B cell (primary cell): ENCODE data around the gene PLEKHG3. TPM values are rescaled to one million over a fixed set of nuclear protein-coding genes. Genes with fewer than 3 reads are reported as not detected.

Experiments
- ATAC-seq: fragments of 200-7000 bp; cut with Tn5 transposase; one replicate; pipeline ENCODE4 v1.10.0; 2021; ENCODE audit warnings: low read depth, mild to moderate bottlenecking, moderate number of reproducible peaks, moderate library complexity
- CTCF ChIA-PET: fragments of 350-600 bp; sonication (Branson Sonifier 250); formaldehyde crosslinking; loops from one replicate; lab custom pipeline; 2021; ENCODE audit warnings: antibody characterized with exemption, inconsistent platforms; lab: Charles Lee
- POLR2A ChIA-PET: fragments of 350-600 bp; sonication (Branson Sonifier 250); formaldehyde crosslinking; loops from one replicate; lab custom pipeline; 2021; ENCODE audit warnings: antibody characterized with exemption; lab: Charles Lee
- DNase-seq: peaks from one replicate; pipeline ENCODE4 v3.0.0; 2013
- H2AFZ ChIP-seq: 2 replicates; pipeline ENCODE4 v1.6.1; 2012; ENCODE audit warnings: mild to moderate bottlenecking, low read depth, low read length; ENCODE audit not compliant: insufficient read depth, poor library complexity, severe bottlenecking
- H3K27ac ChIP-seq, 2 donors: 1 replicate in 1 of 2; 2 replicates in 1 of 2; pipeline ENCODE4 v1.5.1; 2012 to 2013; ENCODE audit warnings: low read length in 2 of 2, mild to moderate bottlenecking in 2 of 2, moderate library complexity in 1 of 2
- H3K27me3 ChIP-seq, 4 experiments: fragments of 200-600 bp in 1 of 4; sonication (generic) in 1 of 4; replicated peaks in 1 of 4; 1 replicate in 2 of 4; 2 replicates in 2 of 4; pipeline versions ENCODE4 v1.6.1 to v1.7.0; 2013 to 2016; ENCODE audit warnings: low read length in 3 of 4, mild to moderate bottlenecking in 2 of 4, mixed read lengths in 1 of 4, moderate library complexity in 1 of 4; ENCODE audit not compliant: insufficient read depth in 4 of 4, control insufficient read depth in 3 of 4; ENCODE audit errors: control extremely low read depth in 1 of 4
- H3K36me3 ChIP-seq, 2 experiments: replicated peaks in 1 of 2; 1 replicate in 1 of 2; 2 replicates in 1 of 2; pipeline versions ENCODE4 v1.6.1 to v1.7.1; 2013; ENCODE audit warnings: low read length in 1 of 2; ENCODE audit not compliant: insufficient read depth in 2 of 2, control insufficient read depth in 1 of 2; ENCODE audit errors: control extremely low read depth in 1 of 2, extremely low read depth in 1 of 2
- H3K4me1 ChIP-seq, 2 donors: fragments of 200-600 bp in 1 of 2; sonication (generic) in 1 of 2; 1 replicate in 1 of 2; 2 replicates in 1 of 2; pipeline versions ENCODE4 v1.5.1 to v1.6.1; 2013 to 2017; ENCODE audit warnings: low read length in 2 of 2; ENCODE audit not compliant: control insufficient read depth in 2 of 2, insufficient read depth in 2 of 2
- H3K4me2 ChIP-seq: replicated peaks from 2 replicates; pipeline ENCODE3; 2012; ENCODE audit warnings: mild to moderate bottlenecking, low read depth, low read length; ENCODE audit not compliant: poor library complexity, severe bottlenecking
- H3K4me3 ChIP-seq, 5 experiments: fragments of 200-600 bp in 1 of 5; sonication (generic) in 1 of 5; 1 replicate in 3 of 5; 2 replicates in 2 of 5; pipeline versions ENCODE4 v1.5.1 to v1.7.0; 2011 to 2016; ENCODE audit warnings: low read length in 4 of 5, mild to moderate bottlenecking in 4 of 5, low read depth in 2 of 5, control low read depth in 1 of 5, moderate library complexity in 1 of 5; ENCODE audit not compliant: insufficient read depth in 1 of 5; ENCODE audit errors: control extremely low read depth in 1 of 5, extremely low read depth in 1 of 5
- H3K79me2 ChIP-seq: fragments of 200-600 bp; sonication (generic); one replicate; pipeline ENCODE4 v1.6.0; 2016; ENCODE audit warnings: low read length; ENCODE audit not compliant: control insufficient read depth, insufficient read depth
- H3K9ac ChIP-seq: fragments of 200-600 bp; sonication (generic); 2 replicates; pipeline ENCODE4 v1.6.1; 2017; ENCODE audit warnings: mild to moderate bottlenecking, low read length, moderate library complexity
- H3K9me3 ChIP-seq, 3 donors: one replicate each; pipeline versions ENCODE4 v1.6.1 to v1.7.1; 2013; ENCODE audit warnings: low read length in 2 of 3; ENCODE audit not compliant: control insufficient read depth in 2 of 3, insufficient read depth in 1 of 3; ENCODE audit errors: control extremely low read depth in 1 of 3
- H4K20me1 ChIP-seq: 2 replicates; pipeline ENCODE4 v1.6.0; 2012; ENCODE audit warnings: mild to moderate bottlenecking, low read length; ENCODE audit not compliant: insufficient read depth, control insufficient read depth, poor library complexity, severe bottlenecking
- H3K27ac Mint-ChIP-seq: one replicate; pipeline ENCODE4 v1.8.0; 2021; ENCODE audit warnings: mixed read lengths
- H3K27me3 Mint-ChIP-seq: one replicate; pipeline ENCODE4 v1.8.0; 2021; ENCODE audit warnings: mixed read lengths
- H3K4me1 Mint-ChIP-seq: one replicate; pipeline ENCODE4 v1.8.0; 2021; ENCODE audit warnings: mixed read lengths
- H3K4me3 Mint-ChIP-seq: one replicate; pipeline ENCODE4 v1.8.0; 2021; ENCODE audit warnings: mixed read lengths
- H3K9me3 Mint-ChIP-seq: one replicate; pipeline ENCODE4 v1.8.0; 2022; ENCODE audit warnings: mixed read lengths; ENCODE audit not compliant: insufficient read depth
- CTCF ChIP-seq: fragments of 200-600 bp; IDR thresholded peaks from one replicate; pipeline ENCODE4 v1.8.0; 2022; ENCODE audit warnings: antibody characterized with exemption, mild to moderate bottlenecking
- EZH2 ChIP-seq: IDR thresholded peaks from 2 replicates; pipeline ENCODE4 v1.6.1; 2012; ENCODE audit warnings: borderline replicate concordance, low read depth, mild to moderate bottlenecking, moderate library complexity, low read length; ENCODE audit not compliant: insufficient read depth, poor library complexity, severe bottlenecking
- WGBS: methylation state at CpG from one replicate; pipeline ENCODE4 v1.1.5; 2013; ENCODE audit warnings: missing lambda C conversion rate; ENCODE audit not compliant: insufficient coverage; 5-methylcytosine and 5-hydroxymethylcytosine counted together
- intact Hi-C: fragments of 100-400 bp; cut with micrococcal nuclease; formaldehyde crosslinking; loops from one replicate; pipeline ENCODE4 v1.10.0; 2022
- polyA plus RNA-seq: library from polyadenylated mRNA; depleted of rRNA; stranded (reverse); fragments of >200 nt; gene quantifications from 2 replicates; pipeline ENCODE4 v1.2.3, GENCODE V29; 2012
- total RNA-seq, 2 donors: library from RNA; stranded (reverse); fragments of 120-200 nt in 1 of 2; gene quantifications; 1 replicate in 1 of 2; 2 replicates in 1 of 2; pipeline versions ENCODE4 v1.2.3 to v1.2.4, GENCODE V29; 2013 to 2022

PLEKHG3 gene
- total and polyA plus RNA-seq, 2 donors (not counting 1 experiment from before 2014, with no cell fraction given) = 0.12 to 0.25 TPM

- POLR2A ChIA-PET = no interaction called here
- Histone ChIP-seq H3K9me3 (no peaks in the 10 kb centered on the region), H3K9ac (no peak overlapping the region), H3K4me1 (no peaks in the 10 kb centered on the region), H3K27ac (no peak overlapping the region), H3K36me3 (no peaks in the 10 kb centered on the region), H3K79me2 (no peaks in the 10 kb centered on the region), H3K27me3 (peaks cover 0 to 3% (median 0%) of the 10 kb centered on the region in 4 experiments), H4K20me1 (no peaks in the 10 kb centered on the region), H3K4me3 (no peak overlapping the region), H2AFZ (no peak overlapping the region), H3K4me2 (no peak overlapping the region)
- Mint-ChIP-seq H3K9me3 (no peaks in the 10 kb centered on the region), H3K27me3 (peaks cover 18% of the 10 kb centered on the region), H3K4me3 (no peak overlapping the region), H3K4me1 (no peaks in the 10 kb centered on the region), H3K27ac (no peak overlapping the region)
- no peak for DNase-seq
- CTCF ChIA-PET = no interaction called here
- intact Hi-C loops = no loop called here
- ATAC-seq = no peak
- WGBS = 100% methylated on average over 1 of the region's 1 CpG
- TF ChIP-seq EZH2 (no peak), CTCF (no peak)
Observed at GRCh38 chr14:64724578-64724930, 20.3 kb downstream of the PLEKHG3 start.

GRCh38 chr14:64725261-64725815 is 21.1 kb downstream of the PLEKHG3 start:
- ChIA-PET POLR2A (no interaction called here), CTCF (interaction anchor here (0.8 kb wide), 1 partner anchor 9 kb away, joined by 4 read pairs; no protein-coding TSS in a partner anchor)
- Mint-ChIP-seq H3K4me1 (no peaks in the 10 kb centered on the region), H3K27ac (no peak overlapping the region), H3K27me3 (peaks cover 12% of the 10 kb centered on the region), H3K9me3 (no peaks in the 10 kb centered on the region), H3K4me3 (no peak overlapping the region)
- TF ChIP-seq CTCF = no peak
- TF ChIP-seq EZH2 = no peak
- H3K27me3 ChIP-seq = peaks cover 0 to 3% (median 0%) of the 10 kb centered on the region in 4 experiments
- intact Hi-C loops = no loop called here
- no peak overlapping the region for H3K4me3 ChIP-seq
- H3K36me3 ChIP-seq = no peaks in the 10 kb centered on the region
- H3K4me2 ChIP-seq = no peak overlapping the region
- 60% methylated on average over 3 of the region's 3 CpGs for WGBS
- no peak overlapping the region for H2AFZ ChIP-seq
- no peak overlapping the region for H3K9ac ChIP-seq
- H3K9me3 ChIP-seq = no peaks in the 10 kb centered on the region
- H4K20me1 ChIP-seq = no peaks in the 10 kb centered on the region
- no peaks in the 10 kb centered on the region for H3K4me1 ChIP-seq
- DNase-seq (no peak), ATAC-seq (no peak)
- H3K79me2 ChIP-seq = no peaks in the 10 kb centered on the region
- no peak overlapping the region for H3K27ac ChIP-seq
